ENCODE data around the gene MYH15. TPM values are rescaled to one million over a fixed set of nuclear protein-coding genes. Genes with fewer than 3 reads are reported as not detected.
A peak's percentile ranks its signal among the peaks of the same experiment; 100 is the strongest.

MYH15 gene
- total RNA-seq, 1 experiment from 2014 or later: 1.2 TPM

GRCh38 chr3:108472001-108472591, 38.3 kb downstream of the MYH15 start:
- peak; percentile 88 for DNase-seq (ENCODE audit: low read depth, low spot score)
- Histone ChIP-seq H3K27me3 (ENCODE audit: control insufficient read depth, insufficient read depth, low read length) (no peaks in the 10 kb centered on the region), H3K27ac (ENCODE audit: low read length) (peak overlapping the region; percentile 82), H3K4me1 (ENCODE audit: control insufficient read depth, insufficient read depth, low read length) (peaks cover 21% of the 10 kb centered on the region), H3K4me3 (ENCODE audit: low read depth in 2 of 2, low read length in 2 of 2) (peak overlapping the region in 1 of 2 experiments; percentile 21; a peak in 2 of 4 replicates), H3K36me3 (ENCODE audit: control insufficient read depth, insufficient read depth, low read length) (no peaks in the 10 kb centered on the region), H3K9me3 (ENCODE audit: control insufficient read depth, insufficient read depth, low read depth, low read length) (peaks cover 19% of the 10 kb centered on the region; the same call in 1 of the 2 replicates)
- ChIA-PET CTCF (interaction anchor here (0.6 kb wide), 1 partner anchor 81 kb away, joined by 3 read pairs; no protein-coding TSS in a partner anchor), POLR2A (no interaction called here)
- no peak for TF ChIP-seq CTCF (IDR thresholded peaks at IDR 0.05)
- peak; percentile 50; the same call in 1 of the 2 replicates for TF ChIP-seq POLR2AphosphoS5 (IDR thresholded peaks at IDR 0.05; ENCODE audit: low read depth, low read length)
- ATAC-seq: peak; percentile 96
- intact Hi-C loops (cut with micrococcal nuclease; ENCODE audit: unreplicated experiment) (loop anchor here (10.0 kb wide), 1 partner anchor 547 kb away; no protein-coding TSS in a partner anchor), in situ Hi-C loops (cut with HindIII; ENCODE audit: low pct_unique_long_range_greater_than_20kb, low sequenced_read_pairs) (no loop called here)
- no TSS peak for BruUV-seq (replicated peaks)

- H3K27me3 ChIP-seq (ENCODE audit: control insufficient read depth, insufficient read depth, low read length): no peaks in the 10 kb centered on the region
- peaks cover 12% of the 10 kb centered on the region; the same call in 1 of the 2 replicates for H3K9me3 ChIP-seq (ENCODE audit: control insufficient read depth, insufficient read depth, low read depth, low read length)
- TF ChIP-seq REST (IDR thresholded peaks at IDR 0.05; ENCODE audit: insufficient read depth in 1 of 2, low read depth in 2 of 2, low read length in 1 of 2) (no peak), CTCF (IDR thresholded peaks at IDR 0.05) (no peak), SIN3A (IDR thresholded peaks at IDR 0.05; ENCODE audit: borderline replicate concordance, insufficient read depth, low read depth, low read length) (no peak)
- peak; percentile 39 for ATAC-seq
- in situ Hi-C loops (cut with HindIII; ENCODE audit: low pct_unique_long_range_greater_than_20kb, low sequenced_read_pairs) (no loop called here), intact Hi-C loops (cut with micrococcal nuclease; ENCODE audit: unreplicated experiment) (loop anchor here (10.0 kb wide), 1 partner anchor 547 kb away; no protein-coding TSS in a partner anchor)
- ChIA-PET CTCF (interaction anchor here (0.6 kb wide), 1 partner anchor 82 kb away, joined by 3 read pairs; no protein-coding TSS in a partner anchor), POLR2A (no interaction called here)
- peaks cover 21% of the 10 kb centered on the region for H3K4me1 ChIP-seq (ENCODE audit: control insufficient read depth, insufficient read depth, low read length)
- no peak for DNase-seq (ENCODE audit: low read depth, low spot score)
- H3K27ac ChIP-seq (ENCODE audit: low read length): peak overlapping the region; percentile 82
- no peaks in the 10 kb centered on the region for H3K36me3 ChIP-seq (ENCODE audit: control insufficient read depth, insufficient read depth, low read length)
- H3K4me3 ChIP-seq (ENCODE audit: low read depth in 2 of 2, low read length in 2 of 2): no peak overlapping the region
- no TSS peak for BruUV-seq (replicated peaks)
Observed at GRCh38 chr3:108471426-108471825, 39.0 kb downstream of the MYH15 start.
